Osteoblast (primary cell): Measurements from ENCODE around the gene GRPR. TPM values are rescaled to one million over a fixed set of nuclear protein-coding genes. Genes with fewer than 3 reads are reported as not detected.

ENCODE experiments used
- DNase-seq: peaks from one replicate; pipeline ENCODE4 v3.0.0; 2011; ENCODE audit warnings: low spot score, mixed read lengths; ENCODE audit not compliant: insufficient read length; ENCODE audit errors: missing footprints
- H2AFZ ChIP-seq: 2 replicates; pipeline ENCODE4 v1.6.0; 2011; ENCODE audit warnings: mild to moderate bottlenecking, low read length
- H3K27ac ChIP-seq: 2 replicates; pipeline ENCODE4 v1.5.1; 2011; ENCODE audit warnings: mild to moderate bottlenecking, low read depth, low read length, moderate library complexity
- H3K27me3 ChIP-seq: 2 replicates; pipeline ENCODE4 v1.6.0; 2012; ENCODE audit warnings: mild to moderate bottlenecking, control low read depth, inconsistent platforms, low read length, moderate library complexity; ENCODE audit not compliant: insufficient read depth
- H3K36me3 ChIP-seq: 2 replicates; pipeline ENCODE4 v1.5.1; 2011; ENCODE audit warnings: mild to moderate bottlenecking, low read length, control low read depth, moderate library complexity; ENCODE audit not compliant: insufficient read depth
- H3K4me1 ChIP-seq: 2 replicates; pipeline ENCODE4 v1.5.1; 2011; ENCODE audit warnings: mild to moderate bottlenecking, low read length, control low read depth, moderate library complexity; ENCODE audit not compliant: insufficient read depth
- H3K4me2 ChIP-seq: 2 replicates; pipeline ENCODE4 v1.6.0; 2011; ENCODE audit warnings: mild to moderate bottlenecking, low read length; ENCODE audit not compliant: insufficient read depth
- H3K4me3 ChIP-seq: fragments of 200-600 bp; sonication (generic); 3 replicates; pipeline ENCODE4 v1.5.1; 2012; ENCODE audit warnings: mild to moderate bottlenecking, low read length, inconsistent platforms; ENCODE audit not compliant: insufficient read depth
- H3K79me2 ChIP-seq: 2 replicates; pipeline ENCODE4 v1.6.0; 2012; ENCODE audit warnings: mild to moderate bottlenecking, low read length, control low read depth, inconsistent platforms; ENCODE audit not compliant: insufficient read depth
- H3K9me3 ChIP-seq: 2 replicates; pipeline ENCODE4 v1.5.1; 2011; ENCODE audit warnings: low read depth, low read length, control low read depth
- H4K20me1 ChIP-seq: 2 replicates; pipeline ENCODE4 v1.6.0; 2012; ENCODE audit warnings: mild to moderate bottlenecking, low read length, control low read depth; ENCODE audit not compliant: insufficient read depth
- CTCF ChIP-seq: IDR thresholded peaks from 2 replicates; pipeline ENCODE4 v1.5.1; 2011; ENCODE audit warnings: mild to moderate bottlenecking, low read depth, low read length, moderate library complexity; ENCODE audit errors: extremely low read depth
- total RNA-seq: library from RNA; depleted of rRNA; stranded (reverse); fragments of >200 nt; gene quantifications from 2 replicates; pipeline ENCODE4 v1.2.3, GENCODE V29; 2012

Gene GRPR
- total RNA-seq, 1 donor: not detected

GRCh38 chrX:16185725-16186136 is 62.4 kb downstream of the GRPR start:
- DNase-seq: peak; percentile 85
- Histone ChIP-seq H3K9me3 (no peaks in the 10 kb centered on the region), H3K27ac (peak overlapping the region; percentile 62), H3K36me3 (no peaks in the 10 kb centered on the region), H4K20me1 (no peaks in the 10 kb centered on the region), H3K27me3 (no peaks in the 10 kb centered on the region), H3K79me2 (no peaks in the 10 kb centered on the region), H3K4me3 (no peak overlapping the region), H3K4me1 (peaks cover 22% of the 10 kb centered on the region), H2AFZ (no peak overlapping the region), H3K4me2 (no peak overlapping the region)
- no peak for TF ChIP-seq CTCF

GRCh38 chrX:16186380-16187007 is 63.1 kb downstream of the GRPR start:
- TF ChIP-seq CTCF: no peak
- Histone ChIP-seq H3K27me3 (no peaks in the 10 kb centered on the region), H2AFZ (no peak overlapping the region)

GRCh38 chrX:16187024-16187760 is 63.8 kb downstream of the GRPR start:
- no peaks in the 10 kb centered on the region for H3K36me3 ChIP-seq
- no peak overlapping the region for H3K4me3 ChIP-seq
- no peaks in the 10 kb centered on the region for H3K79me2 ChIP-seq
- H3K4me1 ChIP-seq: peaks cover 22% of the 10 kb centered on the region
- no peak overlapping the region for H3K4me2 ChIP-seq
- DNase-seq: no peak
- no peak overlapping the region for H2AFZ ChIP-seq
- no peaks in the 10 kb centered on the region for H4K20me1 ChIP-seq
- TF ChIP-seq CTCF: no peak
- H3K27me3 ChIP-seq: no peaks in the 10 kb centered on the region
- no peak overlapping the region for H3K27ac ChIP-seq
- H3K9me3 ChIP-seq: no peaks in the 10 kb centered on the region

More at GRCh38 chrX:16186380-16187007, 63.1 kb downstream of the GRPR start:
- Histone ChIP-seq H3K4me2 (no peak overlapping the region), H3K4me3 (no peak overlapping the region), H3K4me1 (peaks cover 22% of the 10 kb centered on the region), H3K79me2 (no peaks in the 10 kb centered on the region), H3K9me3 (no peaks in the 10 kb centered on the region), H4K20me1 (no peaks in the 10 kb centered on the region), H3K27ac (peak overlapping the region; percentile 62), H3K36me3 (no peaks in the 10 kb centered on the region)
- no peak for DNase-seq

GRCh38 chrX:16188687-16189086 is 65.3 kb downstream of the GRPR start:
- no peak for DNase-seq
- no peak for TF ChIP-seq CTCF
- Histone ChIP-seq H3K4me3 (no peak overlapping the region), H2AFZ (no peak overlapping the region), H3K36me3 (no peaks in the 10 kb centered on the region), H4K20me1 (no peaks in the 10 kb centered on the region), H3K4me1 (peaks cover 22% of the 10 kb centered on the region), H3K9me3 (no peaks in the 10 kb centered on the region), H3K27me3 (no peaks in the 10 kb centered on the region), H3K27ac (no peak overlapping the region), H3K79me2 (no peaks in the 10 kb centered on the region), H3K4me2 (no peak overlapping the region)
